GM12875 (cell line): ENCODE measurements around the gene TDRD6.
"Not testable (repeated sequence)": the region's sequence is repeated elsewhere in the genome, so short reads cannot be mapped to it uniquely, and the experiment has no call there.

Source experiments
- H3K4me3 ChIP-seq: one replicate; pipeline ENCODE4 v1.5.1; 2011; ENCODE audit warnings: low read depth, low read length, control low read depth
- TF ChIP-seq, protein P1 (sequence below): IDR thresholded peaks from 2 replicates; pipeline ENCODE4 v1.5.1; 2011; ENCODE audit warnings: low read depth, mild to moderate bottlenecking, control low read depth, inconsistent platforms, low read length, moderate library complexity, borderline replicate concordance; ENCODE audit not compliant: insufficient read depth

TDRD6 gene

GRCh38 chr6:46687619-46688097 is at the start of gene TDRD6:
TDRD6 (plus strand) TSS chr6:46687885; CDS start chr6:46688129, 244 bp downstream.
- H3K4me3 ChIP-seq, result no peak within 1 kb of the TSS
- TF ChIP-seq, protein P1, sequence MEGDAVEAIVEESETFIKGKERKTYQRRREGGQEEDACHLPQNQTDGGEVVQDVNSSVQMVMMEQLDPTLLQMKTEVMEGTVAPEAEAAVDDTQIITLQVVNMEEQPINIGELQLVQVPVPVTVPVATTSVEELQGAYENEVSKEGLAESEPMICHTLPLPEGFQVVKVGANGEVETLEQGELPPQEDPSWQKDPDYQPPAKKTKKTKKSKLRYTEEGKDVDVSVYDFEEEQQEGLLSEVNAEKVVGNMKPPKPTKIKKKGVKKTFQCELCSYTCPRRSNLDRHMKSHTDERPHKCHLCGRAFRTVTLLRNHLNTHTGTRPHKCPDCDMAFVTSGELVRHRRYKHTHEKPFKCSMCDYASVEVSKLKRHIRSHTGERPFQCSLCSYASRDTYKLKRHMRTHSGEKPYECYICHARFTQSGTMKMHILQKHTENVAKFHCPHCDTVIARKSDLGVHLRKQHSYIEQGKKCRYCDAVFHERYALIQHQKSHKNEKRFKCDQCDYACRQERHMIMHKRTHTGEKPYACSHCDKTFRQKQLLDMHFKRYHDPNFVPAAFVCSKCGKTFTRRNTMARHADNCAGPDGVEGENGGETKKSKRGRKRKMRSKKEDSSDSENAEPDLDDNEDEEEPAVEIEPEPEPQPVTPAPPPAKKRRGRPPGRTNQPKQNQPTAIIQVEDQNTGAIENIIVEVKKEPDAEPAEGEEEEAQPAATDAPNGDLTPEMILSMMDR, result no peak

- TF ChIP-seq, protein P1, result no peak
- H3K4me3 ChIP-seq, result no peak overlapping the region
Observed at GRCh38 chr6:46637933-46638332, 49.8 kb upstream of the TDRD6 start.

DNA sequence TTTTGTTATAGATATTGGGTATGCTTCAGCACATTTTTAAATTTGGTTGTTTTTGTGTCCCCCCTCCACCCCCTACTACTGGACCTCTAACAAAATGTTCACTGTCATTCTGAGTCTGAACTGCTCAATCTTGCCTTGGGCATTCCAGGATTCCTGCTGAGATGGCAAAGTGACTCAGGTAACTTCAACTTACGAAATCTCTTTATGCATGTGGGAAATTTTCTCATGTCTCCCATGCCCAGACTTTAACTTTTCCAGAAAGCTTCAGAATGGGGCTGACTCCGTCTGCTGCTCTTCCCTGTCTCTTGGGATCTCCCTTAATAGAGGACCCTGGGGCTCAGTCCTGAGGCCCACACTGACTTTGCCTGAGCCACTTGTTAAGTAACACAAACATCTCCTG is 49.0 kb upstream of the TDRD6 start:
- H3K4me3 ChIP-seq, result no peak overlapping the region
- TF ChIP-seq, protein P1, result no peak

GRCh38 chr6:46642928-46643751 is 44.5 kb upstream of the TDRD6 start:
- no peak overlapping the region for H3K4me3 ChIP-seq
- TF ChIP-seq, protein P1, result no peak

DNA sequence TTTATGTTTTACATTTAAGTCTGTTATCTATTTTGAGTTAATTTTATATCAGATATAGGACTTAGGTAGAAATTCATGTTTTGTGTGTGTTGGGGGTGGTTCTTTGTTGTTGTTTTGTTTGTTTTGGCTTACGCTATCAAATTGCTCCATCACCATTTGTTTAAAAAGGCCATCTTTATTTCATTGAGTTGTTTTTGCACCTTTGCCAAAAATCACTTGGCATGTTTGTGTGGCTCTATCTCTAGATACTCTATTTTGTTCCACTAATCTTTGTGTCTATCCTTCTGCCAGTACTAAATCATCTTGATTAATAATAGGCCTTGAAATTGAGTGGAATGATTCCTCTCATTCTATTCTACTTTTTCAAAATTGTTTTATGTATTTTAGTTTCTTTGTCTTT is 42.4 kb upstream of the TDRD6 start:
- TF ChIP-seq, protein P1, result no peak
- H3K4me3 ChIP-seq, result no peak overlapping the region

DNA sequence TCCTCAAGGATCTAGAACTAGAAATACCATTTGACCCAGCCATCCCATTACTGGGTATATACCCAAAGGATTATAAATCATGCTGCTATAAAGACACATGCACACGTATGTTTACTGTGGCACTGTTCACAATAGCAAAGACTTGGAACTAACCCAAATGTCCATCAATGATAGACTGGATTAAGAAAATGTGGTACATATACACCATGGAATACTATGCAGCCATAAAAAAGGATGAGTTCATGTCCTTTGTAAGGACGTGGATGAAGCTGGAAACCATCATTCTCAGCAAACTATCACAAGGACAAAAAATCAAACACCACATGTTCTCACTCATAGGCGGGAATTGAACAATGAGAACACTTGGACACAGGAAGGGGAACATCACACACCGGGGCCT is 39.6 kb upstream of the TDRD6 start:
- H3K4me3 ChIP-seq, result not testable (repeated sequence)

- no peak overlapping the region for H3K4me3 ChIP-seq
Observed at GRCh38 chr6:46648869-46649492, 38.7 kb upstream of the TDRD6 start.

More at GRCh38 chr6:46648869-46649492, 38.7 kb upstream of the TDRD6 start:
- TF ChIP-seq, protein P1, result no peak
